H4 (cell line): Measurements from ENCODE around the gene GSPT1. TPM values are rescaled to one million over a fixed set of nuclear protein-coding genes. Genes with fewer than 3 reads are reported as not detected.

Experiments used
- DNase-seq: peaks from one replicate; pipeline ENCODE4 v3.0.0-alpha.2; 2015; ENCODE audit warnings: low spot score
- total RNA-seq: library from RNA; depleted of rRNA; stranded (reverse); fragments of >200 nt; shearing (Covaris generic); gene quantifications from 2 replicates; pipeline ENCODE4 v1.2.3, GENCODE V29; 2014

GSPT1 gene
- total RNA-seq, 1 experiment from 2014 or later, result 76.1 TPM

- DNase-seq, result no peak
These were observed 2.2 kb downstream of the GSPT1 start for GRCh38 chr16:11913425-11914079.

DNA sequence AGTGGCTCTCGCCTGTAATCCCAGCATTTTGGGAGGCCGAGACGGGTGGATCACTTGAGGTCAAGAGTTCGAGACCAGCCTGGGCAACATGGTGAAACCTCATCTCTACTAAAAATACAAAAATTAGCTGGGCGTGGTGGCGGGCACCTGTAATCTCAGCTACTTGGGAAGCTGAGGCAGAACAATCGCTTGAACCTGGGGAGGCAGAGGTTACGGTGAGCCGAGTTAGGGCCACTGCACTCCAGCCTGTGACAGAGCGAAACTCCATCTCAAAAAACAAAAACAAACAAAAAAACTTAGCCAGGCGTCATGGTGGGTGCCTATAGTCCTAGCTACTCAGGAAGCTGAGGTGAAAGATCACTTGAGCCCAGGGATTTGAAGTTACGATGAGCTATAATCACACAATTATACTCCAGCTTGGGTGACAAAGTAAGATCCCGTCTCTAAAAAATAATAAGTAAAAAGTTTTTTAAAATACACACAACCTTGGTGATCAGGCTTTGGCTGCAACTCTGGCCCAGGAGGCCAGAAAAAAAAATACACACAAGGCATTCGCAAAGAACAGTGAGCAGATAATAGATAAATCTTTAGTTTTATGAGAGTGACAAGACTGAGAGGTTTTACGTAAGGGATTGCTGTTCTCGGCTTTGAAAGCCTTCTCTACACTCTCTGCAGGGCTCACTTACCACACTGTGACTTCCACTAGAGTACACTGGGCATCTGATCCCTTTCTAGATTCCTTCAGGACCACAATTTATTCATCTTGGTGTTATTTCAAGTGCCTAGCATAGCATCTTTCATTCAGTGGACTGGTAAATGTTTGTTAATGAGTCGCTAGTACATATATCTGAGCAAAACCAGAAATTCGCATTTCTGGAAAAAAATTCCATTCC is 5.9 kb downstream of the GSPT1 start:
- DNase-seq, result no peak

DNA sequence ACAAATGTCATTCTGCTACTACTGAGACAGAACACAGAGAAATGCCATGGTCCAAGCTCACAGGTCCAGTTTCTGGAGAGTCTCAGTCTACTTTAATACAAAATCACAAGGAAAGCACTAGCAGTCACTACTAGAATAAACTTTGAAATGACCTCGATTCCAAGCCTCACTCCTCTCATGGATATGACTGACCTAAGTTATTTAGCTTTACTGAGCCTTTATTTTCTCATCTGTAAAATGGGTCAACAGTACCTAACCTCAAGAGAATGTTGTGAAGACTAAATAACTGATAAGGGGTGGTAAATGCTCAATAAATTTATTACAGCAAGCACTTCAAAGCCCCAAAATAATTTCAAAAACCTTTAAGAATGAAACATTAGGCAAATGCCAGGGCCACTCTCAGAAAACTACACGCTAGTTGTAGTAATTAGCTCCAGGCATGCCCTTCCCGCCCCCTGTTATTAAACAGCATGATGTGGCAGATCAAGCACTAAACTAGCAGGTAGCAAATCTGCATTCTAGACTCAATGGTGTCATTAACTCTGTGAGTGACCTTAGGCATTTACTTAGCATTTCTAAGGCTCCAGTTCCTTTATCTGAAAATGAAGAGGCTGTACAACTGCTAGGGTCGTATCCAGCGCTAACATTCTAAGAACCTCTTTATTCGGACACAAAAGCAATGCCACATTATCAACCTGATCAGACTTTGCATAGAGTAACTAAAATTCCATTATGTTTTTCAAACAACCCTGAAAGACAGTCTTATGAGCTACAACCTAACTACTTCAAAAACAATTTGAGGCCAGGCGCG is 8.4 kb downstream of the GSPT1 start:
- no peak for DNase-seq

DNA sequence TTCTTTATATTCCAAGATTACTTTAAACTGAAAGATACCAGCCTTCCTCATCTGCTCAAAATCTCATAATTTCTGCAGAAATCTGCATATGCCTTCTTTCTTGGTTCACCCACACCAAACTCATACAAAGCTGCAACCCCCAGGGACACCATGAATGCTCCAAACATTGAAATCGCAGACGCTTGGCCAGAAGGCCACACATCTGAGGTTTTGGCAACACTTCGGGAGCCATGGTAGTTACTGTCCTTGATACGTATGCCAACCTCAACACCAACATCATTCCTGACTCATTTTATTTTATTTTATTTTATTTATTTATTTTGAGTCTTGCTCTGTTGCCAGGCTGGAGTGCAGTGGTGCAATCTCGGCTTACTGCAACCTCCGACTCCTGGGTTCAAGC is 11.8 kb downstream of the GSPT1 start:
- DNase-seq, result no peak

GRCh38 chr16:11901091-11901490 is 14.7 kb downstream of the GSPT1 start:
- DNase-seq, result no peak

- DNase-seq, result no peak
These were observed 19.1 kb downstream of the GSPT1 start for GRCh38 chr16:11896486-11897176.

DNA sequence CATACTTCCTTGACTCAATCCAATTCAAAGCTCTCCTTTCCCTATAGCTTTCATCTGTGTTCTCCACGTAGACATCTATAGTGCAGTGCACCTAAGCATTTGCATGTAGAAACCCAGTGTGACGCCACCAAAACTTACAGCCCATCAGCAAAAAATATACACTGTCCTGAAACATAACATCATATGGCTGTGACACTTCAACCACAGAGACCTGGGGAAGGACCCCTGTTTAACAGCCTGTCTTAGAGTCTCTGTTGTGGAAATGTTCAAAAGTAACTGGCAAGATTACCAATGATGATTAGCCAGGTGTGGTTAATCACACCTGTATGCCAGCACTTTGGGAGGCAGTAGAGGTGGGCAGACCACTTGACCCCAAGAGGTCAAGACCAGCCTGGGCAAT is 22.2 kb downstream of the GSPT1 start:
- no peak for DNase-seq

DNA sequence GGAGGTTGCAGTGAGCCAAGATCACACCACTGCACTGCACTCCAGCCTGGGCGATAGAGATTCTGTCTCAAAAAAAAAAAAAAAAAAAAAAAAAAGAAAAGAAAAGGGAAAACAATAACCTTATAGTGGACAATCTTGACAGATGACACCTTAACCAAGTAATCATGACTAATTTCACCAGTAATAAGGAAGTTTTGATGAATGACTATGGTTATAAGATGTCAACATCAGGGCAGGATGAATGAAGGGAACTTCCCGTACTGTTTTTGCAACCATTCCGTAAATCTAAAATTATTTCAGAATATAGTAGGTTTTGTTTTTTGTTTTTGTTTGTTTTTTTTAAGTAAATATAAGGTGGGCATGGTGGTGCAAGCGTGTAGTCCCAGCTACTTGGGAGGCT is 23.0 kb downstream of the GSPT1 start:
- DNase-seq, result no peak

DNA sequence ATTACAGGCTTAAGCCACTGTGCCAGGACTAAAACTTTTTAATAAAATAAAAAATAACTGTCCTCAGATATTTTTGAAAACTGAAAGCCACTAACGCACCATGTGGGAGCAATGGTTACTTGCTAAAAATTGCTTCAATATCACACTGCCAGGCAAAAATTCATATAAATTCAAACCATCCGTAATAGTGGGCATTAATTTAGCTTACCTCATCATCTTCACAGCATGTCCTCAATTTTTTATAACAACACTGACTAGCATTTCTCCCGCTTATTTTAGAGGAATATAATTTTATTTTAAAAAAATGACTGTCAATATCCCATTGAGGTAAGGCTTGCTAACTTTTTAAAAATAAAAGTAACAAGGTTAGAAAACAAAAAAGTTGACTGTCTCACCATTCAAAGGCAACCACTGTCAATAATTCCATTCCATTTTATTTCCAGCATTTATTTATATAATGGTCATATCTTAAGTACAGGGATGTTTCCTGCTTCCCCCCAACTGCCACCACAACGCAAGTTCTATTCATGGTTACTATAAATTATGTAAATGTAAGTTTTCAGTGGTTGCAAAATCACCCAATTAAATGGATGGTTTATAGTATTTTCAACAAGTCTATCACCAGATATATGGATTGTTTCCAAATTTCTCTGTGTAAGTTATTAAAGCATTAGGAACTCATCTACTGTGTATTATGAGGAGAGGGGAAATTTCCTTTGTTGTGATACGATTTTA is 25.4 kb downstream of the GSPT1 start:
- no peak for DNase-seq

GRCh38 chr16:11886881-11887280 is 28.9 kb downstream of the GSPT1 start:
- no peak for DNase-seq

DNA sequence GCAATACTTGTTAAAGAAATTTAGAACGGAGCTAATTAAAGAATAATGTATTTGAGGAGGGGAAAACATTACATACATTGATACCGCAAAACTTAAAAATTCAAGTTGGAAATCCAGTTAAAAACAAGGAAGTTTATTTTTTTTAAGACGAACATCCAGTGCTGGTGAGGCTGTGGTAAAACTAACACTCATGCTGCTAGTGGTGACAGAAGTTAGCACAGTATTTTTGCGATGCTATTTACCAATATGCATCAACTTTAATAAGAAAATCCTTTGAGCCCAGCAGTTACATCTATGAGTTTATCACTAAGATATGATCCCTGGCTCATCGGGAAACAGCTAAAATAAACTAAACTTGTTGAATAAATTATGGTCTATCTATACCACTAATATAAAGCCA is 31.7 kb downstream of the GSPT1 start:
- no peak for DNase-seq

DNA sequence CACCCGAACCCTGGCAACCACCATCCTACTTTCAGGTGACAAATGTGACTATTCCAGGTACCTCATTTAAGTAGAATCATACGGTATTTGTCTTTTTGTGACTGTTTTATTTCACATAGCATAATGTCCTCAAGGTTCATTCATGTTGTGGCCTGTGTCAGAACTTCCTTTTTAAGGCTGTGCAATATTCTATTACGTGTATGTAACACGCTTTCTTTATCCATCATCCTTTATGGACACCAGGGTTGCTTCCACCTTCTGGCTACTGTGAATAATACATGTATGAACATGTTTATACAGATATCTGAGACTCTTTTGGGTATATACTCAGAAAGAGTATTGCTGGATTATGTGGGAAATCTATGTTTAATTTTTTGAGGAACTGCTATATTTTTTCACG is 35.7 kb downstream of the GSPT1 start:
- no peak for DNase-seq

GRCh38 chr16:11877374-11877773 is 38.4 kb downstream of the GSPT1 start:
- no peak for DNase-seq

GRCh38 chr16:11876306-11876705 is 39.5 kb downstream of the GSPT1 start:
- DNase-seq, result no peak

GRCh38 chr16:11875721-11876120 is 40.0 kb downstream of the GSPT1 start:
- DNase-seq, result no peak

GRCh38 chr16:11871193-11871592 is 44.6 kb downstream of the GSPT1 start:
- no peak for DNase-seq

- no peak for DNase-seq
These were observed 45.4 kb downstream of the GSPT1 start for GRCh38 chr16:11870399-11870798.

DNA sequence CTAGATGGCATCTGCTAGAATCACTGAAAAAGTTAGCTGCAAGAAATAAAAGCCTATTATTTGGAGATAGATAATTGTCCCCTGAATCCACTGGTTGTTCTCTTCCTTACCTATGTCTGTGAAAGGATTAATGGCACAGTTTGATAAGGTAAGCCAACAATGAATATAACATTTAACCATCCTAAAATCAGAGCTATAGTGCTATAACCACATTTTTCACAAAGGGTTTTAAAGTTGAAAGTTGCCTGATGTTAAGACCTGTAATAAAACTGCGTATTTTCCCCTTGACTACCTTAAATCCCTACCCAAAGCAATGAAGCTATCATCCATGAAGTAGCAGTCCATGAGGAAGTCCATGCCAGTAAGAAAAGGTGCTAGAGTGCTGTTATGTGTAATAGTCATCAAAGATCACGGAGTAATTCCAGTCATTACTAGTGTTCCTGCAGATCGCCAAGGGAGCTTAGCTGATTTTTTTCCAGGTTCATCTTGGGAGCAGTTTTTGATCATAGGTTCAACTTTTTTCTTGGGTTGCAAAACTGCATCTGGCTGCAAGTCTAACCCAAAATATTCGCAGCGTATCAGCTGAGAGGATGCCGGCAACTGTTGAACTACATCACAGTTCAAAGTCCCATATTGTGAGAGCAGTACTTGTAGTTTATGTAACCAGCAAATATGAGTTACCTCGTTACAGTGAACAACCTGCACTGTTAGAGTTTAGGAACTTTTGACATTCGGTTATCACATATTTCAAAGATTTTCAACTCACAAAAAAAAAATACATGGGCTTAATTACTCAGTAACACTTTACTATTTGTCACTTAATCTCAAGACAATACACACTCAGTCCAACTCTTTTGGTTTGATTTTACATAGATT is 46.2 kb downstream of the GSPT1 start:
- DNase-seq, result no peak

DNA sequence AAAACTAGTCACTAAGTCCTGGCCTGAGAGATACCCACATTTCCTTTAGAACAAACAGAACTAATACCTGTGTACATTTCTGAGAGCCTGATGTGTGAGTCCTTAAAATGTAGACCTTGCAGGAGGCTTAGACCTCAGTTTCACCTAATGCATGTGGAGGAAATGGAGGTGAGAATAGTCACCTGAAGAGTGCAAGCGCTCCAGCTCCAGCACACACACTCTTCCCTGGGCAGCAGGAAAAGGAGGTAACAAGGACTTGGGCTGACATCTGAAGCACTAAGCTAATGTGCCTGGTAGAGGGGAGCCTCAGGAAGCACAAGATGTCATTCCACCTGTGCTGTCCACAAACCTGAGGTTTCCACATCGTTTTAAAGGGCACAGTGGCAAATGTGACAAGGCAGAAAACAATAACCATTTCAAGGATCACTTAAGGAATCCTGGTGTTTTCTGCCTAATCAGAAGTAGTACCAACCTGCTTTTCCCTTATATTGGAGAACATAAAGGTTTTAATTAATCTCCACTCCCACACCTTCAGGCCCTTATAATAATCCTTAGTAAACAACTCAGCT is 47.3 kb downstream of the GSPT1 start:
- no peak for DNase-seq

DNA sequence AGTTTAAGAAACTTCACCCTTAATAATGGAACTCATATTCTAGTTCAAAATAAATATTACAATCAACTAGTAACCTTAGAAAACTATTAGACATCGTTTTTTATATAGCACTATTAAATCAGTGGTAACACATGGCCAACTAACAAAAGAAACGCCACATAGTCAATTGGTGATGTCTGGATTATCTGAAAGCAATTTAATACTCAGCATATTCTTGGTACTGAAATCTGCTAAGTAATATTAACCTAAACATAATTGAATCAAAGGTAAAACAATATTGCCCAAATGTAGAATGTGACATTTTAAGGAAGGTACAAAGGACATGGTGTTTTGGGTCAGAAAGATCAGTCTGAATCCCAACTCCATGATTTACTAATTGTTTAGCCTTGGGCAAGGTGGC is 53.3 kb downstream of the GSPT1 start:
- DNase-seq, result no peak
